ENCODE results near the gene TAS2R1. TPM values are rescaled to one million over a fixed set of nuclear protein-coding genes. Genes with fewer than 3 reads are reported as not detected.

Gene TAS2R1
- polyA plus RNA-seq, 2 of the 4 experiments (the other 2 are of a cell fraction), result not detected

DNA sequence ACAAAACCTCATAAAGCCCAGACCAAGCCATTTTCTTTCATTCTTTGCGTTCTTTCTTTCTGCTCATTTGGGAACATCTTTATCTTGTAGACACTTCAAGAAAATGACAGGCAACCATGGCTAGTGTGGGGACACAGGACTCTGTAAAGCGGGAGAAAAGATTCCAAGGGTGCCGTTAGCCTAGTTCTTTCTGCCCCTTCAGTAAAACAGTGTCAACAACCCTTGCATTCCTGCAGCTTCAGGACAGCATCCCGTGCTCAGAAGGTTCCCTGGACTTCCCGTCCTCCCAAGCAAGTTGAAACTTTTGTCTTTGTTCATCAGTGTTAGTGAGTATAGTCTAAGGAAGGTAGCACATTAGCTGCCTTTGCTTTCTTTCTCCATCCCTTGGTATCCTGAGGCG is 41.9 kb downstream of the TAS2R1 start:
- Histone ChIP-seq H3K4me2 (no peak overlapping the region), H3K27ac (no peak overlapping the region), H3K4me3 (no peak overlapping the region), H3K4me1 (no peaks in the 10 kb centered on the region), H3K9me3 (no peaks in the 10 kb centered on the region)
- 15% methylated on average over 6 of the region's 6 CpGs for WGBS (ENCODE audit: missing lambda C conversion rate)
- TF ChIP-seq RCOR1 (IDR thresholded peaks at IDR 0.05; ENCODE audit: low read depth, low read length) (no peak), EHMT2 (IDR thresholded peaks at IDR 0.05; ENCODE audit: low read depth) (no peak), JUNB (IDR thresholded peaks at IDR 0.05) (no peak), RNF2 (IDR thresholded peaks at IDR 0.05; ENCODE audit: borderline replicate concordance, low read depth) (no peak), ZNF302 (CRISPR knock-in tag; IDR thresholded peaks at IDR 0.05) (no peak), ELK1 (IDR thresholded peaks at IDR 0.05; ENCODE audit: low read depth, low read length) (no peak), ATOH8 (CRISPR knock-in tag; IDR thresholded peaks at IDR 0.05; ENCODE audit: low read depth) (no peak), CBX8 (IDR thresholded peaks at IDR 0.05) (no peak), NR3C1 (IDR thresholded peaks at IDR 0.05) (no peak), CHD4 (IDR thresholded peaks at IDR 0.05; ENCODE audit: borderline replicate concordance) (no peak), CHD2 (IDR thresholded peaks at IDR 0.05; ENCODE audit: low read length, partially characterized antibody) (no peak), HOXA7 (CRISPR knock-in tag; IDR thresholded peaks at IDR 0.05) (no peak), TP53 (CRISPR knock-in tag; IDR thresholded peaks at IDR 0.05) (no peak)
- TF ChIP-seq, protein P1, sequence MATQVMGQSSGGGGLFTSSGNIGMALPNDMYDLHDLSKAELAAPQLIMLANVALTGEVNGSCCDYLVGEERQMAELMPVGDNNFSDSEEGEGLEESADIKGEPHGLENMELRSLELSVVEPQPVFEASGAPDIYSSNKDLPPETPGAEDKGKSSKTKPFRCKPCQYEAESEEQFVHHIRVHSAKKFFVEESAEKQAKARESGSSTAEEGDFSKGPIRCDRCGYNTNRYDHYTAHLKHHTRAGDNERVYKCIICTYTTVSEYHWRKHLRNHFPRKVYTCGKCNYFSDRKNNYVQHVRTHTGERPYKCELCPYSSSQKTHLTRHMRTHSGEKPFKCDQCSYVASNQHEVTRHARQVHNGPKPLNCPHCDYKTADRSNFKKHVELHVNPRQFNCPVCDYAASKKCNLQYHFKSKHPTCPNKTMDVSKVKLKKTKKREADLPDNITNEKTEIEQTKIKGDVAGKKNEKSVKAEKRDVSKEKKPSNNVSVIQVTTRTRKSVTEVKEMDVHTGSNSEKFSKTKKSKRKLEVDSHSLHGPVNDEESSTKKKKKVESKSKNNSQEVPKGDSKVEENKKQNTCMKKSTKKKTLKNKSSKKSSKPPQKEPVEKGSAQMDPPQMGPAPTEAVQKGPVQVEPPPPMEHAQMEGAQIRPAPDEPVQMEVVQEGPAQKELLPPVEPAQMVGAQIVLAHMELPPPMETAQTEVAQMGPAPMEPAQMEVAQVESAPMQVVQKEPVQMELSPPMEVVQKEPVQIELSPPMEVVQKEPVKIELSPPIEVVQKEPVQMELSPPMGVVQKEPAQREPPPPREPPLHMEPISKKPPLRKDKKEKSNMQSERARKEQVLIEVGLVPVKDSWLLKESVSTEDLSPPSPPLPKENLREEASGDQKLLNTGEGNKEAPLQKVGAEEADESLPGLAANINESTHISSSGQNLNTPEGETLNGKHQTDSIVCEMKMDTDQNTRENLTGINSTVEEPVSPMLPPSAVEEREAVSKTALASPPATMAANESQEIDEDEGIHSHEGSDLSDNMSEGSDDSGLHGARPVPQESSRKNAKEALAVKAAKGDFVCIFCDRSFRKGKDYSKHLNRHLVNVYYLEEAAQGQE (IDR thresholded peaks at IDR 0.05), result no peak
- TF ChIP-seq, protein P2, sequence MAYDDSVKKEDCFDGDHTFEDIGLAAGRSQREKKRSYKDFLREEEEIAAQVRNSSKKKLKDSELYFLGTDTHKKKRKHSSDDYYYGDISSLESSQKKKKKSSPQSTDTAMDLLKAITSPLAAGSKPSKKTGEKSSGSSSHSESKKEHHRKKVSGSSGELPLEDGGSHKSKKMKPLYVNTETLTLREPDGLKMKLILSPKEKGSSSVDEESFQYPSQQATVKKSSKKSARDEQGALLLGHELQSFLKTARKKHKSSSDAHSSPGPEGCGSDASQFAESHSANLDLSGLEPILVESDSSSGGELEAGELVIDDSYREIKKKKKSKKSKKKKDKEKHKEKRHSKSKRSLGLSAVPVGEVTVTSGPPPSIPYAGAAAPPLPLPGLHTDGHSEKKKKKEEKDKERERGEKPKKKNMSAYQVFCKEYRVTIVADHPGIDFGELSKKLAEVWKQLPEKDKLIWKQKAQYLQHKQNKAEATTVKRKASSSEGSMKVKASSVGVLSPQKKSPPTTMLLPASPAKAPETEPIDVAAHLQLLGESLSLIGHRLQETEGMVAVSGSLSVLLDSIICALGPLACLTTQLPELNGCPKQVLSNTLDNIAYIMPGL (CRISPR knock-in tag; IDR thresholded peaks at IDR 0.05; ENCODE audit: borderline replicate concordance), result no peak
- no peak for FAIRE-seq
- DNase-seq (ENCODE audit: low read depth in 1 of 2, low spot score in 1 of 2), result no peak
- CTCF ChIA-PET, result interaction anchor here (1.1 kb wide), 1 partner anchor 93 kb away, joined by 3 read pairs; no protein-coding TSS in a partner anchor
- POLR2A ChIA-PET, result no interaction called here
- ATAC-seq, result no peak

GRCh38 chr5:9587135-9587534 is 43.0 kb downstream of the TAS2R1 start:
- POLR2A ChIA-PET, result no interaction called here
- DNase-seq (ENCODE audit: low read depth in 1 of 2, low spot score in 1 of 2) (no peak), FAIRE-seq (no peak), ATAC-seq (no peak)
- Histone ChIP-seq H3K4me3 (no peak overlapping the region), H3K4me1 (no peaks in the 10 kb centered on the region), H3K27ac (no peak overlapping the region), H3K4me2 (no peak overlapping the region), H3K9me3 (no peaks in the 10 kb centered on the region)
- CTCF ChIA-PET, result no interaction called here
- TF ChIP-seq POLR2A (IDR thresholded peaks at IDR 0.05; ENCODE audit: low read length), result no peak
- no peak for TF ChIP-seq HOXB5 (CRISPR knock-in tag; IDR thresholded peaks at IDR 0.05)
- TF ChIP-seq GATA3 (IDR thresholded peaks at IDR 0.05; ENCODE audit: borderline replicate concordance), result no peak
- TF ChIP-seq ZNF302 (CRISPR knock-in tag; IDR thresholded peaks at IDR 0.05), result no peak
- no peak for TF ChIP-seq PBX3 (IDR thresholded peaks at IDR 0.05)
- no peak for TF ChIP-seq CBX2 (IDR thresholded peaks at IDR 0.05; ENCODE audit: borderline replicate concordance, low read depth)
- TF ChIP-seq NFE2L2 (conservative IDR thresholded peaks at IDR 0.05; ENCODE audit: low read length), result no peak
- no peak for TF ChIP-seq ATOH8 (CRISPR knock-in tag; IDR thresholded peaks at IDR 0.05; ENCODE audit: low read depth)
- TF ChIP-seq, protein P3, sequence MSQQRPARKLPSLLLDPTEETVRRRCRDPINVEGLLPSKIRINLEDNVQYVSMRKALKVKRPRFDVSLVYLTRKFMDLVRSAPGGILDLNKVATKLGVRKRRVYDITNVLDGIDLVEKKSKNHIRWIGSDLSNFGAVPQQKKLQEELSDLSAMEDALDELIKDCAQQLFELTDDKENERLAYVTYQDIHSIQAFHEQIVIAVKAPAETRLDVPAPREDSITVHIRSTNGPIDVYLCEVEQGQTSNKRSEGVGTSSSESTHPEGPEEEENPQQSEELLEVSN (IDR thresholded peaks at IDR 0.05; ENCODE audit: borderline replicate concordance, low read depth), result no peak
- no peak for TF ChIP-seq TFCP2L1 (CRISPR knock-in tag; IDR thresholded peaks at IDR 0.05)
- no peak for TF ChIP-seq TP53 (CRISPR knock-in tag; IDR thresholded peaks at IDR 0.05)
- no peak for TF ChIP-seq CHD2 (IDR thresholded peaks at IDR 0.05; ENCODE audit: low read length, partially characterized antibody)
- TF ChIP-seq FOSL2 (IDR thresholded peaks at IDR 0.05), result no peak
- TF ChIP-seq FOSL2 (CRISPR knock-in tag; IDR thresholded peaks at IDR 0.05), result no peak
- TF ChIP-seq HOXA7 (CRISPR knock-in tag; IDR thresholded peaks at IDR 0.05), result no peak
- TF ChIP-seq, protein P2 (CRISPR knock-in tag; IDR thresholded peaks at IDR 0.05; ENCODE audit: borderline replicate concordance), result no peak
- no peak for TF ChIP-seq RNF2 (IDR thresholded peaks at IDR 0.05; ENCODE audit: borderline replicate concordance, low read depth)
